Activated CD4-positive, alpha-beta T cell treated with anti-CD3 and anti-CD28 coated beads for 36 hours (primary cell): ENCODE measurements around the gene CACFD1. TPM values are rescaled to one million over a fixed set of nuclear protein-coding genes. Genes with fewer than 3 reads are reported as not detected.
A peak's percentile ranks its signal among the peaks of the same experiment; 100 is the strongest.

Source experiments
- ATAC-seq: fragments of 200-7000 bp; cut with Tn5 transposase; one replicate; pipeline ENCODE4 v1.10.0; 2021; ENCODE audit warnings: mild to moderate bottlenecking, moderate library complexity
- CTCF ChIA-PET: fragments of 350-600 bp; sonication (Branson Sonifier 250); formaldehyde crosslinking; loops from one replicate; lab custom pipeline; 2021; ENCODE audit warnings: antibody characterized with exemption; lab: Charles Lee
- POLR2A ChIA-PET: fragments of 350-600 bp; sonication (Branson Sonifier 250); formaldehyde crosslinking; loops from one replicate; lab custom pipeline; 2021; ENCODE audit warnings: antibody characterized with exemption, inconsistent platforms; lab: Charles Lee
- DNase-seq: peaks from one replicate; pipeline ENCODE4 v3.0.0-alpha.2; 2020
- H3K27ac Mint-ChIP-seq: one replicate; pipeline ENCODE4 v1.8.0; 2021; ENCODE audit warnings: mixed read lengths
- H3K27me3 Mint-ChIP-seq: one replicate; pipeline ENCODE4 v1.8.0; 2021; ENCODE audit warnings: mixed read lengths
- H3K36me3 Mint-ChIP-seq: one replicate; pipeline ENCODE4 v1.8.0; 2021; ENCODE audit warnings: low read depth, mixed read lengths
- H3K4me1 Mint-ChIP-seq: one replicate; pipeline ENCODE4 v1.8.0; 2021; ENCODE audit warnings: mixed read lengths
- H3K4me3 Mint-ChIP-seq: one replicate; pipeline ENCODE4 v1.8.0; 2021; ENCODE audit warnings: mild to moderate bottlenecking, moderate library complexity, mixed read lengths
- H3K9me3 Mint-ChIP-seq: one replicate; pipeline ENCODE4 v1.8.0; 2021; ENCODE audit warnings: low read depth, mixed read lengths
- intact Hi-C, 2 experiments: fragments of 100-400 bp; cut with DNase I in 1 of 2; cut with micrococcal nuclease in 1 of 2; formaldehyde crosslinking; loops; one replicate each; pipeline versions ENCODE4 v1.14.2 to v1.15.1; 2022 to 2024; cut with DNase I, micrococcal nuclease
- total RNA-seq, 2 experiments: library from RNA; stranded (reverse); gene quantifications; one replicate each; pipeline ENCODE4 v1.2.3, GENCODE V29; 2021

The CACFD1 gene
- total RNA-seq: under 1 TPM; 0.87 to 0.90 TPM

DNA sequence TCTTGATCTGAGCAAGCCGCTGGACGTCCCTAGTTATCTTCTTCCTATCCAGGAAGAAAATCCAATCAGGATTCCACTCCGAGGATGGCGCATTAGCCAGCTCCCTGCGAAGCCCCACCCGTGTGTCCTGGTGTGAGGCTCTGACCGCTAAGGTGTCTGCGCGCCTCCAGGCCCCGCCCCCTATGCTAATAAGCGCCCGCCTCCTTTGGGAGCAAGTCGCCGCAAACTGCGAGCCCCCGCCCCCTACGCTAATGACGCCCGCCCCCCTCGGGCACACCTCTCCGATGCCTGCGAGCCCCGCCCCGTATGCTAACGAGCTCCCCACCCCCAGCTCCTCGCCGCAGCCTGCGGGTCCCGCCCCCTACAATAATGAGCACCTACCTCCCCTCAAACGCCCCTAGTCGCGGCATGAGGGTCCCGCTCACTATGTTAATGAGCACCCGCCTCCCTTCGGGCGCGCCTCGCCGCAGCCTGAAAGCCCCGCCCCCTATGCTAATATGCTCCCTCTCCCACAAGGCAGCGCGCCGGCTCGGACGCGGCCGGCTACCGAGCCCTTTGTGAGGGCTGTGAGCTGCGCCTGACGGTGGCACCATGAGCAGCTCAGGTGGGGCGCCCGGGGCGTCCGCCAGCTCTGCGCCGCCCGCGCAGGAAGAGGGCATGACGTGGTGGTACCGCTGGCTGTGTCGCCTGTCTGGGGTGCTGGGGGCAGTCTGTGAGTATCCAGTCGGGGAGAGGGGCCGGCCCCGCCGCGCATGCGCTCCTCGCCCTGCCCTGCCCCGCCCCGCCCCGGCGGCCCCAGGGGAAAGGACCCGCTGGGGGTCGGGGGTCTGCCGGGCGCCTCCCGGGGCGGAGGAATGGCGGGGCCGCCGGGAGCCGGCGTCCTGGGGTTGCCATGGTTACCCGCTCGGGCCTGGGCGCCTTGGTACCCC is at the start of gene CACFD1:
Gene CACFD1, plus strand, starts transcription at position 503 of the 929 bp plus-strand sequence. Its CDS starts 89 bp downstream, at position 592.
- H3K9me3 Mint-ChIP-seq: no peaks in the 10 kb centered on the region

DNA sequence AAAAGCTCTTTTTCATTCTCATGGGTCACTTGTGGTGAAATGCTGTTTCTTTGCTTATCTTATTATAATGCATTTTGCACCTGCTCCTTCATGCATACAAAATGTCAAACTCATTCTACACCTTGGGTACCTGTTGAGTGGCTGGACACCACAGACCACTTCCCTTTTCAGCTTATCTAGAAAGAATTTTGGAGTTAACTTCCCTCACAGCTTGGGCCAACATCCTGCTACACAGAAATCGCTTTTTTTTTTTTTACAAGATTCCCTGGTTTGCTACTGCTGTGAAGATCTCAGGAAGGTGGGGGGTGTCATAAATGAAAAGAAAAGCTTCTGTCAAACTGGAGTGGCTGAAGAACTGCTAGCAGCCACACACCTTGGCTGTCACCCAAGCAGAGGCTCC is 44.6 kb upstream of the CACFD1 start:
- H3K4me3 Mint-ChIP-seq: no peak overlapping the region
- intact Hi-C loops: loop anchor here (5.0 kb wide), 2 partner anchors 68 to 228 kb away; partner anchors contain the start of genes MED22 (in 1 of the 2) and RPL7A (in 1 of the 2)
- ChIA-PET POLR2A (interaction anchor here (0.6 to 0.9 kb wide), 2 partner anchors 38 to 58 kb away, joined by 3 read pairs; no protein-coding TSS in a partner anchor), CTCF (interaction anchor here (0.6 to 1.4 kb wide), 3 partner anchors 12 to 235 kb away, joined by 3 read pairs; no protein-coding TSS in a partner anchor)
- H3K27me3 Mint-ChIP-seq: no peaks in the 10 kb centered on the region
- DNase-seq (no peak), ATAC-seq (no peak)
- no peaks in the 10 kb centered on the region for H3K9me3 Mint-ChIP-seq
- H3K36me3 Mint-ChIP-seq: peaks cover 54% of the 10 kb centered on the region
- H3K4me1 Mint-ChIP-seq: peaks cover 35% of the 10 kb centered on the region
- H3K27ac Mint-ChIP-seq: peak overlapping the region; percentile 15

More for the DNA sequence above, at the start of gene CACFD1:
- POLR2A ChIA-PET: interaction anchor here (0.8 to 1.5 kb wide), 3 partner anchors 19 to 429 kb away, joined by 3 to 5 read pairs (median 3); partner anchors contain the start of gene GTF3C5
- ATAC-seq (peak; percentile 88), DNase-seq (peak; percentile 96)
- intact Hi-C loops: loop anchor here (1.0 to 5.0 kb wide), 13 partner anchors 20 to 608 kb away; partner anchors contain the start of genes REXO4 (in 2 of the 2), BRD3 (in 1 of the 2), BRD3OS (in 1 of the 2) and MED22 (in 1 of the 2)
- H3K27ac Mint-ChIP-seq: peak within 1 kb of the TSS; percentile 42
- no peaks in the 10 kb centered on the region for H3K4me1 Mint-ChIP-seq
- CTCF ChIA-PET: interaction anchor here (0.6 to 1.4 kb wide), 5 partner anchors 27 to 1749 kb away, joined by 3 to 6 read pairs (median 4); no protein-coding TSS in a partner anchor
- H3K4me3 Mint-ChIP-seq: peak within 1 kb of the TSS; percentile 74
- H3K36me3 Mint-ChIP-seq: no peaks in the 10 kb centered on the region
- H3K27me3 Mint-ChIP-seq: no peaks in the 10 kb centered on the region

DNA sequence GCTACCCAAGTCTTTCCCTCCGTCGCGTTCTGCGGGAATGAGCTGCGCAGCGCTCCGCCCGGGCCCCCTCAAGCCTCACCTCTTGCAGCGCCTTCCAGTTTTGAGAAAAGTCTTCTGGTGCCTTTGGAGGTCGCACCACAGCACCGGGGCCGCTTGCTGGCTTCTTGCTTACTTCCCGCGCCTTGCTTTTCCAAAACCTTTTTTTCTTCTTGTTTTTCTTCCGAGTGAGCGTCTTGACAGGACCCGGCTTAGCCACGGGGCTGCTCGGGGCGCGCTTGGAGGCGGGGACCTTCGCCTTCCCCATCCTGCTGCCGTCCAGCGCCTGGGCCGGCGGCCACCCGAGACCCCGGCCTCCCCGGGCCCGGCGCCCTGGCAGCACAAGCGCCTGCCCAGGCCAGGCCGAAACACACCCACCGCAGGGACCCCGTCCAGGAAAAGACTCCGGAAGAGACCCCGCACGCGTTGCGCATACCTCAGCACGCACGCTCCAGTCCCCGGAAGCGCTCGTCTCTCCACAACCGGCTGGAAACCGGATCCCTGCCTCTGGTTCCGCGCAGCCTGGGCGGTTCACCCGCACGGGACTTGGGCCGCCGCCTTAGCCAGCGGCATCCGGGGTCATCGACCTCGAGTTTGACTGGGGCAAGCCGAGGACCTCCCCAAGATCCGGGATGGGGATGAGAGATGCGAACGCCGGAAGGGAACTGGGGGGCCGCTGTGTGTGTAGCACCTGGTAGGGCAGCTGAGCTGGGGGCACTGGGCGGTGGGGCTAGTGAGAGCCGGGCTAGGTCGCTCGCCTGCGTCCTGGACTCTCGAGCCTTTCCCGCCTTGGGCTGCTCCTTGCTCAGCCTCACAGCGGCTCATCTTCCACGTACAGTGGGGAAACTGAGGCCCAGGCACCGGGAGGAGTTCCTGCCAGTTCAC is 42.0 kb upstream of the CACFD1 start, which contains the start of gene REXO4:
Gene REXO4, minus strand, starts transcription at position 470 of the 921 bp plus-strand sequence. Its CDS starts 166 bp downstream, at position 304.
- DNase-seq: peak; percentile 92
- intact Hi-C loops: loop anchor here (1.0 to 5.0 kb wide), 13 partner anchors 10 to 746 kb away; partner anchors contain the start of genes CACFD1 (in 2 of the 2), STKLD1 (in 2 of the 2), SURF4 (in 2 of the 2) and BRD3OS (in 1 of the 2)
- peak; percentile 87 for ATAC-seq
- H3K4me3 Mint-ChIP-seq: peak within 1 kb of the TSS; percentile 92
- H3K36me3 Mint-ChIP-seq: peaks cover 35% of the 10 kb centered on the region
- peak within 1 kb of the TSS; percentile 93 for H3K27ac Mint-ChIP-seq
- ChIA-PET CTCF (interaction anchor here (0.7 to 1.5 kb wide), 5 partner anchors 26 to 576 kb away, joined by 3 to 5 read pairs (median 4); no protein-coding TSS in a partner anchor), POLR2A (interaction anchor here (0.8 kb wide), 1 partner anchor 80 kb away, joined by 3 read pairs; no protein-coding TSS in a partner anchor)
- peaks cover 51% of the 10 kb centered on the region for H3K4me1 Mint-ChIP-seq
- no peaks in the 10 kb centered on the region for H3K9me3 Mint-ChIP-seq
- no peaks in the 10 kb centered on the region for H3K27me3 Mint-ChIP-seq

DNA sequence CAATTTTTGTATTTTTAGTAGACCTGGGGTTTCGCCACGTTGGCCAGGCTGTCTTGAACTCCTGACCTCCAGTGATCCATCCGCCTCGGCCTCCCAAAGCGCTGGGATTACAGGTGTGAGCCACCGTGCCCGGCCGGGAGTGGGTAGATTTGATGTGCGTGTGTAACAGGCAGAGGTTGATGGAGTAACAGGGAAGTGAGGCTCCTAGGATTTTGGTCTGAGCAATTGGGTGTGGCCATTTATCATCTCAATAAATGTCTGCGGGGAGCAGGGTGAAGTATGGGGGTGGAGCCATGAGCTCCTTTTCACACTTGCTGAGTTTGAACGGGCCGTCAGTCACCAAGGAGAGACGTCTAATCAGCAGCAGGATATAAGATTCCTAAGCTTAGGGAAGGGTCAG is 40.8 kb upstream of the CACFD1 start:
- H3K4me3 Mint-ChIP-seq: peak overlapping the region; percentile 92
- ATAC-seq (no peak), DNase-seq (no peak)
- H3K27ac Mint-ChIP-seq: peak overlapping the region; percentile 93
- intact Hi-C loops: loop anchor here (2.0 to 5.0 kb wide), 4 partner anchors 62 to 388 kb away; partner anchors contain the start of genes GTF3C5 (in 1 of the 2), MED22 (in 1 of the 2), RPL7A (in 1 of the 2) and SURF1 (in 1 of the 2)
- POLR2A ChIA-PET: interaction anchor here (0.6 kb wide), 1 partner anchor 57 kb away, joined by 3 read pairs; no protein-coding TSS in a partner anchor
- CTCF ChIA-PET: interaction anchor here (0.7 kb wide), 1 partner anchor 41 kb away, joined by 5 read pairs; no protein-coding TSS in a partner anchor
- H3K36me3 Mint-ChIP-seq: peaks cover 27% of the 10 kb centered on the region
- no peaks in the 10 kb centered on the region for H3K27me3 Mint-ChIP-seq
- peaks cover 49% of the 10 kb centered on the region for H3K4me1 Mint-ChIP-seq
- no peaks in the 10 kb centered on the region for H3K9me3 Mint-ChIP-seq

DNA sequence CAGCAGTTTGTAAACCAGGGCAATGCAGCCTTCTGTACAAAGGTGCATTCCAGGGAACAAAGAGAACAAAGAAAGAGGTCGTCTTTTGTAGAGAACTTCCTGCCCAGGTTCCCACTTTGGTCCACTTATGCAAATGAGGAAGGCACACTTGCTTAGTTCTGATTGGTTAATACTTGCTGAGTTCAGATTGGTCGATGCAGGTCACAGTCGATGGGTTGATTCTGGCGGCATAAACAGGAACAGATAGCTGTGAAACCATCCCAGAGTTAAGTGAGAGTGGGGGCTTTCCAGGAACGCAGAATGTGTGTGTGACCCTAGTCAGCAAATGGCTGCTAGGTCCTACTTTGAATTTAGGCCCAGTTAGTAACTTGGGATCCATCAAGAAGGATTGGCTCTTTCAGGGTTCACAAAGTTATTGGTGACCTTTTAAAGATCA is 39.4 kb upstream of the CACFD1 start:
- ChIA-PET CTCF (no interaction called here), POLR2A (no interaction called here)
- DNase-seq (peak; percentile 29), ATAC-seq (no peak)
- Mint-ChIP-seq H3K27ac (peak overlapping the region; percentile 81), H3K9me3 (no peaks in the 10 kb centered on the region), H3K27me3 (peaks cover 6% of the 10 kb centered on the region), H3K4me1 (peaks cover 37% of the 10 kb centered on the region), H3K36me3 (peaks cover 14% of the 10 kb centered on the region), H3K4me3 (no peak overlapping the region)
- intact Hi-C loops: no loop called here

DNA sequence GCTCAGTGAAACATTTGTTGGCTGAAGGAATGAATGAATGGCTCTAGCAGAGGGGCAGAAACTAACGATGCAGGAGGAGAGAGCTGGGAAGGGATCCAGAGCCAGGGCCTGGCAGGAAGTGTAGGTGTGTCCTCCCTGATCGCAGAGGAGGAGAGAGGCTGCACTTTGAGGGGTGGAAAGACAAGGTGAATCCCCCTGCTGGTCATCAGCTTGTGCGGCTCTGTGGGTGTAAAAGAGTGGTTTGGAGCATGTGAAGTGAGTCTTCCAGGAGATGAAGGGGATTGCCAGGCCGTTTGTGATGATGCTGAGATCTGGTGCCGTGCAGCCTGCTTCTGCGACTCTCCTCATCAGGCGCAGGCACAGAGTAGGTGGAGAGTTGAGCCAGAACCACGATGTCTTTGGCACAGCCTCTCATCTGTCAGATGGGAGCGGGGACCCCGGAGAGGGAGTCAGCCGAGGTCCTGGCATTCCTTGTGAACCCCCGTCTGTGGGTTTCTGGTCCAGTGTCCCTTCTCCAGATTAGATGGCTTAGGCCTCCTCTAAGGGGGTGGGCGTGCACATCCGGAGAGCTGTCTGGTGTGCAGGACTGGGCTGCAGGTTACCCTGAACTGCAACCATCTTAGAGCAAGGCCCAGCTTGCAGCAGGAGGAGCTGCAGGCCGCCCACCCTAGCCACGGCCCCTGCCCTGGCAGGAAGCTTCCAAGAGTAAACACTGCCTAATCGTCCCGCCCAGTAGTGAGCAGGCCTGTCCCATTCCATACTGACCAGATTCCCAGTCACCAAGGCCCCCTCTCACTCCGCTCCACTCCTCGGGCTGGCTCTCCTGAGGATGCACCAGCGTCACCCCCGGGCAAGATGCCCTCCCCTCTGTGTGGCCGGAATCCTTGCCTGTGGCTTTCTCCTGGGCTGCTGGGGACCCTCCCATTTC is 37.9 kb upstream of the CACFD1 start, which contains the start of gene ADAMTS13:
Gene ADAMTS13, plus strand, starts transcription at position 753 of the 928 bp plus-strand sequence. Its CDS starts 77 bp downstream, at position 830.
- Mint-ChIP-seq H3K4me3 (no peak within 1 kb of the TSS), H3K9me3 (no peaks in the 10 kb centered on the region), H3K27me3 (peaks cover 14% of the 10 kb centered on the region), H3K36me3 (peaks cover 4% of the 10 kb centered on the region), H3K4me1 (peaks cover 26% of the 10 kb centered on the region), H3K27ac (peak within 1 kb of the TSS; percentile 55)
- DNase-seq: peak; percentile 79
- CTCF ChIA-PET: interaction anchor here (0.5 to 1.3 kb wide), 2 partner anchors 8 to 67 kb away, joined by 3 read pairs; no protein-coding TSS in a partner anchor
- POLR2A ChIA-PET: no interaction called here
- ATAC-seq: peak; percentile 57
- intact Hi-C loops: no loop called here

DNA sequence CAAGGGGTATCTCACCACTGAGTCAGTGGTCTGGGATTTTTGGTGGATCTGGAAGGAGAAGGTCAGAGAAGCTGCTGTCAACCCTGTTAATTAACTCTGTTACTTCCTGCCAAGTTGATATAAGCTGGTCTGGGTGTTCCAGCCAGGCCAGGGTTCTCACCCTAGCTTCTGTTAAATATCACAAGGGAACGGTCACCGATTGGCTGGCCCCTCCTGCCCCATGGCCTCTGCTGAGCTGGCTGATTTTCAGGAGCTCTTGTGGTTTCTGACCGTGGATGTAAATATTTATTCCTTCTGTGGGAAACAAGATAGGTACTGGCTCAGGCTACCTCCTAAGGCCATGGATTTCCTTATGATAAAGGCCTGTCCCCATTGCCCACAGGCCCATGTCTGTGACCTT is 36.6 kb upstream of the CACFD1 start:
- H3K4me1 Mint-ChIP-seq: peaks cover 29% of the 10 kb centered on the region
- peaks cover 27% of the 10 kb centered on the region for H3K27me3 Mint-ChIP-seq
- no peak overlapping the region for H3K4me3 Mint-ChIP-seq
- CTCF ChIA-PET: interaction anchor here (0.6 to 1.4 kb wide), 4 partner anchors 9 to 133 kb away, joined by 3 read pairs; no protein-coding TSS in a partner anchor
- no peak for ATAC-seq
- no peaks in the 10 kb centered on the region for H3K9me3 Mint-ChIP-seq
- no peaks in the 10 kb centered on the region for H3K36me3 Mint-ChIP-seq
- intact Hi-C loops: no loop called here
- H3K27ac Mint-ChIP-seq: no peak overlapping the region
- DNase-seq: no peak
- POLR2A ChIA-PET: no interaction called here

DNA sequence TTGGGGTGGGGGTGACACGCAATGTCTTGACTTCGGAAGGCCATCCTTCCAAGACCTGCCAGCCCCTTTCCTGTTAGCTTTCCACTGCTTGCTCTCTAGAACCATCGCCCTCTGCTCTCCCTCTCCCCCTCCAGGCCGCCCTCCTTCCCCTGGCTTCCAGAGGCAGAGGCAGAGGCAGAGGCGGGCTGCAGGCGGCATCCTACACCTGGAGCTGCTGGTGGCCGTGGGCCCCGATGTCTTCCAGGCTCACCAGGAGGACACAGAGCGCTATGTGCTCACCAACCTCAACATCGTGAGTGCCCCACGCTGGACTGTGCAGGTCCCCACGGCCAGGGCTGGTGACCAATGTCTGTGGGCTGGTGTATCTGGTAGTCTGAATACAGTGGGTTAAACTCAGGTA is 35.6 kb upstream of the CACFD1 start:
- H3K9me3 Mint-ChIP-seq: no peaks in the 10 kb centered on the region
- DNase-seq (no peak), ATAC-seq (no peak)
- ChIA-PET POLR2A (no interaction called here), CTCF (interaction anchor here (1.4 kb wide), 1 partner anchor 20 kb away, joined by 3 read pairs; no protein-coding TSS in a partner anchor)
- peaks cover 27% of the 10 kb centered on the region for H3K27me3 Mint-ChIP-seq
- no peaks in the 10 kb centered on the region for H3K36me3 Mint-ChIP-seq
- intact Hi-C loops: no loop called here
- no peak overlapping the region for H3K4me3 Mint-ChIP-seq
- peaks cover 22% of the 10 kb centered on the region for H3K4me1 Mint-ChIP-seq
- H3K27ac Mint-ChIP-seq: no peak overlapping the region

DNA sequence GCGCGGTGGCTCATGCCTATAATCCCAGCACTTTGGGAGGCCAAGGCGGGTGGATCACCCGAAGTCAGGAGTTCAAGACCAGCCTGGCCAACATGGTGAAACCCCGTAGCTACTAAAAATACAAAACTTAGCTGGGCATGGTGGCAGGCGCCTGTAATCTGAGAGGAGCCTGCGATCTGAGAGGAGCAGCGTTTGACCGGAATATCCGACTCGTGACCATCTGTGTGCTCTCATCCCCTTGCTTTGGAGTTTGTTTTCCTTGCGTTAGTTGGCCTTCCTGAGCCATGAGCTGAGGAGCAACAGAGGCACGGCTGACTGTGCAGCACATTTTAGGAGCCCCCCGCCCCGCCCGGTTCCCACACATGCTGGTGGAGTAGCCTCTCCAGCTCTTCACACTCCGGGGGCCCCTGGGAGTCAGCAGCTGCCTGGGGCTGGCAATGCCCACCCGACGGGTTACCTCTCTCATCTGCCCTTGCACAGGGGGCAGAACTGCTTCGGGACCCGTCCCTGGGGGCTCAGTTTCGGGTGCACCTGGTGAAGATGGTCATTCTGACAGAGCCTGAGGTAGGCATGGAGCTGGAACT is 34.6 kb upstream of the CACFD1 start:
- CTCF ChIA-PET: interaction anchor here (1.3 kb wide), 1 partner anchor 84 kb away, joined by 3 read pairs; no protein-coding TSS in a partner anchor
- H3K36me3 Mint-ChIP-seq: no peaks in the 10 kb centered on the region
- H3K27me3 Mint-ChIP-seq: peaks cover 30% of the 10 kb centered on the region
- no peaks in the 10 kb centered on the region for H3K9me3 Mint-ChIP-seq
- H3K27ac Mint-ChIP-seq: no peak overlapping the region
- POLR2A ChIA-PET: no interaction called here
- H3K4me3 Mint-ChIP-seq: no peak overlapping the region
- DNase-seq (no peak), ATAC-seq (no peak)
- H3K4me1 Mint-ChIP-seq: peaks cover 19% of the 10 kb centered on the region
- intact Hi-C loops: no loop called here
